Osteocyte (in vitro differentiated cells): Measurements from ENCODE around the gene STARD5. TPM values are rescaled to one million over a fixed set of nuclear protein-coding genes. Genes with fewer than 3 reads are reported as not detected.

ENCODE experiments used
- DNase-seq: peaks from one replicate; pipeline ENCODE4 v3.0.0; 2021; ENCODE audit warnings: mixed read lengths; ENCODE audit not compliant: unreplicated experiment; ENCODE audit errors: extremely low spot score
- H3K27ac Mint-ChIP-seq: one replicate; pipeline ENCODE4 v1.8.0; 2021; ENCODE audit warnings: mild to moderate bottlenecking, mixed read lengths; ENCODE audit not compliant: unreplicated experiment
- H3K27me3 Mint-ChIP-seq: one replicate; pipeline ENCODE4 v1.8.0; 2021; ENCODE audit warnings: mixed read lengths; ENCODE audit not compliant: unreplicated experiment
- H3K36me3 Mint-ChIP-seq: one replicate; pipeline ENCODE4 v1.8.0; 2021; ENCODE audit warnings: mixed read lengths; ENCODE audit not compliant: unreplicated experiment
- H3K4me1 Mint-ChIP-seq: one replicate; pipeline ENCODE4 v1.8.0; 2021; ENCODE audit warnings: mixed read lengths; ENCODE audit not compliant: unreplicated experiment
- H3K4me3 Mint-ChIP-seq: one replicate; pipeline ENCODE4 v1.8.0; 2021; ENCODE audit warnings: mild to moderate bottlenecking, moderate library complexity, mixed read lengths; ENCODE audit not compliant: unreplicated experiment
- H3K9me3 Mint-ChIP-seq: one replicate; pipeline ENCODE4 v1.8.0; 2021; ENCODE audit warnings: mixed read lengths; ENCODE audit not compliant: unreplicated experiment
- total RNA-seq: library from RNA; stranded (reverse); gene quantifications from 2 replicates; pipeline ENCODE4 v1.2.1, GENCODE V29; 2021
- TF ChIP-seq, protein P1 (sequence below): fragments of 200-600 bp; sonication (generic); IDR thresholded peaks from 2 replicates; pipeline ENCODE4 v1.5.0; 2021; ENCODE audit warnings: antibody characterized with exemption, mild to moderate bottlenecking, moderate library complexity

The STARD5 gene
- total RNA-seq, 1 donor from 2014 or later: 1.3 TPM

DNA sequence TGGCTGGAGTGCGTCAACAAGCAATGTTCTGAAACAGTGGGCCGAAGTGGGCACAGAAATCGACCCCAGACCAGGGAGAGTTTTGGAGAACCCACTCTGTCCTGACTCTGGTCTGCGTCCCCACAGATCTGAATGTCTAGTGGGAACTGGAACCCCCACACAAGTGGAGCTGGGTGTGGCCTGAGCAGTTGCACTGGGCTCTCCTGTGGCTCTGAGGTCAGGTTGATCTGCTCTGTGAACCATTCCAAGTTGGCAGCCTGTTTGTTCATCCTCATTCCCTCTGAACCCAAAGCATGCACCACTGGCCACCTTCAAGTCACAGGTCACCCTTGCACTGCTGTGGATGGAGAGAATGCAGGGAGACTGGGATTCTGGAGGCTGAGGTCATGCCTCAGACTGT, 60.5 kb downstream of the STARD5 start:
- peaks cover 11% of the 10 kb centered on the region for H3K4me1 Mint-ChIP-seq
- no peak overlapping the region for H3K27ac Mint-ChIP-seq
- TF ChIP-seq, protein P1, sequence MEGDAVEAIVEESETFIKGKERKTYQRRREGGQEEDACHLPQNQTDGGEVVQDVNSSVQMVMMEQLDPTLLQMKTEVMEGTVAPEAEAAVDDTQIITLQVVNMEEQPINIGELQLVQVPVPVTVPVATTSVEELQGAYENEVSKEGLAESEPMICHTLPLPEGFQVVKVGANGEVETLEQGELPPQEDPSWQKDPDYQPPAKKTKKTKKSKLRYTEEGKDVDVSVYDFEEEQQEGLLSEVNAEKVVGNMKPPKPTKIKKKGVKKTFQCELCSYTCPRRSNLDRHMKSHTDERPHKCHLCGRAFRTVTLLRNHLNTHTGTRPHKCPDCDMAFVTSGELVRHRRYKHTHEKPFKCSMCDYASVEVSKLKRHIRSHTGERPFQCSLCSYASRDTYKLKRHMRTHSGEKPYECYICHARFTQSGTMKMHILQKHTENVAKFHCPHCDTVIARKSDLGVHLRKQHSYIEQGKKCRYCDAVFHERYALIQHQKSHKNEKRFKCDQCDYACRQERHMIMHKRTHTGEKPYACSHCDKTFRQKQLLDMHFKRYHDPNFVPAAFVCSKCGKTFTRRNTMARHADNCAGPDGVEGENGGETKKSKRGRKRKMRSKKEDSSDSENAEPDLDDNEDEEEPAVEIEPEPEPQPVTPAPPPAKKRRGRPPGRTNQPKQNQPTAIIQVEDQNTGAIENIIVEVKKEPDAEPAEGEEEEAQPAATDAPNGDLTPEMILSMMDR: no peak
- peaks cover 38% of the 10 kb centered on the region for H3K27me3 Mint-ChIP-seq
- DNase-seq: no peak
- H3K4me3 Mint-ChIP-seq: no peak overlapping the region
- H3K36me3 Mint-ChIP-seq: no peaks in the 10 kb centered on the region
- no peaks in the 10 kb centered on the region for H3K9me3 Mint-ChIP-seq

DNA sequence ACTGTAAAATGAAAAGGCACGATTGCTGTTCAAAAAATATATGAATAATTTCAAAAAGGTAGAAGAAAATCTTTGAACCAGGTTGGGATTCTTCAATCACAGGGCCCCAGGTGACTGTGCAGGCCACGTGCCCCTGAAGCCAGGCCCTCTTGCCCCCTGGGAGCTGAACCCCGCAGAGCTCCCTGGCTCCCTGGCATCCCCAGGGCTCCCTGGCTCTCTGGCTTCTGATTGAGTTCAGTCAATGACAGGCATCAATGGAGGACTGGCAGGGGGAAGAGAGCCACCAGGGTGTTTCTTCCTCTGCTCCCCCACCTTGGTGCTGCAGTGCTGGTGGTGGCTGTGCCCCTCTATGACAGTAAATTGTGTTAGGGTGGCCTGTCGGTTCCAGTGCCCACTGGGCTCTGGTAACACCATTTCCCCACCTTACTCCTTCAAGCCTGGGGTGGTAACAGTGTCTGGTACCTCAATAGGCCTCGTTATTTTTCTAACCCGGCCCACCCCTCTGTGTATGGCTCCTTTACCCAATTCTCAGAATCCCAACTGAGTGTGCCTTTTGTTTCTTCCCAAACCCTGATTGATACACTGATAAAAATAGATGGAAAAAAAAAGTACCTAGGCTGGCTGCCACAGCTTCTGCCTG, 62.6 kb downstream of the STARD5 start:
- Mint-ChIP-seq H3K4me3 (no peak overlapping the region), H3K4me1 (peaks cover 10% of the 10 kb centered on the region), H3K27ac (no peak overlapping the region), H3K36me3 (no peaks in the 10 kb centered on the region), H3K27me3 (peaks cover 41% of the 10 kb centered on the region), H3K9me3 (no peaks in the 10 kb centered on the region)
- TF ChIP-seq, protein P1: no peak
- DNase-seq: peak; percentile 71

DNA sequence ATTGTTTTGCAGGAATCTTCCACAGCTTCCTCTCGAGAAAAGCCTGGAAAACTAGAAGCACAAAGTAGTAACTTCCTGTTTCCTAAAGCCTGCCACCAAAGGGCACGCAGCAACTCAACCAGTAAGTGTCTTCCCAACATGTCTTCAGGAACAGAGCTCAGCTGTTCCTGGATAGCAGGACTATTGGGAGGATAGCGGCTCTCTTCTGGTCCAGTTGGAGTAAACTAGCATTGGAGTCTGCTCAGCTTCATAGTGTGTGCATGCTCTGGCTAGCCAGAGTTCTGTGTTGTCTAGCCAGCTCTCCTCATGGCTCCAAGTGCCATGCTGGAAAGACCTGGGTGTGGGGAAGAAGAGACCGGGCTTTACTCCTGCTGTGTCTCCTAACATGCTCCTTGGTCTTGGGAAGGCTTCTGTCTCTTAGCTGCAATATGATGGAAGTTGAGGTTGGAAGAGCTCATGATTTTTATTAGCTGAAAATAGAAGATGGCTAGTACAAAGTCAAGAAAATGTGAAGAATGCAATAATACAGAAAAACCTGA, 64.1 kb downstream of the STARD5 start:
- Mint-ChIP-seq H3K27ac (no peak overlapping the region), H3K9me3 (no peaks in the 10 kb centered on the region), H3K36me3 (no peaks in the 10 kb centered on the region), H3K4me1 (no peaks in the 10 kb centered on the region), H3K4me3 (no peak overlapping the region), H3K27me3 (peaks cover 32% of the 10 kb centered on the region)
- DNase-seq: no peak
- TF ChIP-seq, protein P1: no peak

Other genes starting within 250 kb of the STARD5 start
- gene CFAP161, start 189.9 kb downstream of the STARD5 start, total RNA-seq: not detected in 2 replicates
- not detected in 2 replicates for gene IL16, start 127.3 kb downstream of the STARD5 start, total RNA-seq
- not detected in 2 replicates for gene TMC3, start 50.1 kb upstream of the STARD5 start, total RNA-seq